ENCODE measurements around the gene USF1.

DNA sequence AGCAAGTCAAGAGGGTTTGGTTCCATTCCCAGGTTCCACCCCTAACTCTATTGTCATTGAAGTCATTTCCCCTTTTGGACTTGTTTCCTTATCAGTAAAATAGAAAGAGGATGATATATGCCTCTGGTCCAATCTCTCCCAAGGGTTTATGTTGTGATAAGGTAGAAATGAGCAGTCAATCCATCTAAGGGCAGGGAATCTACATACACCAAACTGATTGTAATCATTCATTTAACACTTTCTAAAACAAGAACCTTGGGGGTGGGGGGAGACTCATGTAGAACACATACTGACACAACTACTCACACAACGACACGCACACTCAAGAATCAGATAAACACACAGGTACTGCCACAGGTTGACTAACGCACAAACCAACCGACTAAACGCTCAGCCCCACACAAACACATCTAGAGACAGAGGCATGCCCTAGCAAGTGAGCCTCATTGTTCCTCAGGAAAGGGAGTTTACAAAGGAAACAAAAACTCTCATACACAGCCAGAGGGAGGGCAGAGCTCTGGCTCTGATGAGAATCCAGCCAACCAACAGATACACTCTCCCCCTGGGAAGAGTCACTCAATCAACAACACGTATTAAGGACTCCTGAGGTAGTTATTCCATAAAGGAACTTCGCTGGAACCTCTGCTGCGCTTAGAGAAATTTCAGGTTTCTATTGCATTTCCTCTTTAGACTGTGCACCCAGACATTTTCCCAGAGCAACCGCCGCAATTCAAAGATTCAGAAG is 25.9 kb downstream of the USF1 start:
- TF ChIP-seq ATF3 (IDR thresholded peaks at IDR 0.05), result no peak
- no peak for TF ChIP-seq CTCF (IDR thresholded peaks at IDR 0.05; ENCODE audit: low read depth, low read length, missing input control)
- TF ChIP-seq SP1 (IDR thresholded peaks at IDR 0.05), result no peak
- TF ChIP-seq, protein P1, sequence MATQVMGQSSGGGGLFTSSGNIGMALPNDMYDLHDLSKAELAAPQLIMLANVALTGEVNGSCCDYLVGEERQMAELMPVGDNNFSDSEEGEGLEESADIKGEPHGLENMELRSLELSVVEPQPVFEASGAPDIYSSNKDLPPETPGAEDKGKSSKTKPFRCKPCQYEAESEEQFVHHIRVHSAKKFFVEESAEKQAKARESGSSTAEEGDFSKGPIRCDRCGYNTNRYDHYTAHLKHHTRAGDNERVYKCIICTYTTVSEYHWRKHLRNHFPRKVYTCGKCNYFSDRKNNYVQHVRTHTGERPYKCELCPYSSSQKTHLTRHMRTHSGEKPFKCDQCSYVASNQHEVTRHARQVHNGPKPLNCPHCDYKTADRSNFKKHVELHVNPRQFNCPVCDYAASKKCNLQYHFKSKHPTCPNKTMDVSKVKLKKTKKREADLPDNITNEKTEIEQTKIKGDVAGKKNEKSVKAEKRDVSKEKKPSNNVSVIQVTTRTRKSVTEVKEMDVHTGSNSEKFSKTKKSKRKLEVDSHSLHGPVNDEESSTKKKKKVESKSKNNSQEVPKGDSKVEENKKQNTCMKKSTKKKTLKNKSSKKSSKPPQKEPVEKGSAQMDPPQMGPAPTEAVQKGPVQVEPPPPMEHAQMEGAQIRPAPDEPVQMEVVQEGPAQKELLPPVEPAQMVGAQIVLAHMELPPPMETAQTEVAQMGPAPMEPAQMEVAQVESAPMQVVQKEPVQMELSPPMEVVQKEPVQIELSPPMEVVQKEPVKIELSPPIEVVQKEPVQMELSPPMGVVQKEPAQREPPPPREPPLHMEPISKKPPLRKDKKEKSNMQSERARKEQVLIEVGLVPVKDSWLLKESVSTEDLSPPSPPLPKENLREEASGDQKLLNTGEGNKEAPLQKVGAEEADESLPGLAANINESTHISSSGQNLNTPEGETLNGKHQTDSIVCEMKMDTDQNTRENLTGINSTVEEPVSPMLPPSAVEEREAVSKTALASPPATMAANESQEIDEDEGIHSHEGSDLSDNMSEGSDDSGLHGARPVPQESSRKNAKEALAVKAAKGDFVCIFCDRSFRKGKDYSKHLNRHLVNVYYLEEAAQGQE (IDR thresholded peaks at IDR 0.05), result no peak

Data from liver (tissue), 3 donors.